HG03571 (cell line): ENCODE measurements around the gene TTC28.
"Not testable (repeated sequence)": the region's sequence is repeated elsewhere in the genome, so short reads cannot be mapped to it uniquely, and the experiment has no call there.

Experiments used
- ATAC-seq: cut with Tn5 transposase; IDR thresholded peaks from one replicate; pipeline ENCODE4 v1.9.1; 2021; ENCODE audit not compliant: unreplicated experiment

The TTC28 gene

GRCh38 chr22:28120691-28121592 is 558.7 kb downstream of the TTC28 start:
- ATAC-seq = no peak

- no peak for ATAC-seq
Observed at GRCh38 chr22:28118957-28119631, 560.5 kb downstream of the TTC28 start.

DNA sequence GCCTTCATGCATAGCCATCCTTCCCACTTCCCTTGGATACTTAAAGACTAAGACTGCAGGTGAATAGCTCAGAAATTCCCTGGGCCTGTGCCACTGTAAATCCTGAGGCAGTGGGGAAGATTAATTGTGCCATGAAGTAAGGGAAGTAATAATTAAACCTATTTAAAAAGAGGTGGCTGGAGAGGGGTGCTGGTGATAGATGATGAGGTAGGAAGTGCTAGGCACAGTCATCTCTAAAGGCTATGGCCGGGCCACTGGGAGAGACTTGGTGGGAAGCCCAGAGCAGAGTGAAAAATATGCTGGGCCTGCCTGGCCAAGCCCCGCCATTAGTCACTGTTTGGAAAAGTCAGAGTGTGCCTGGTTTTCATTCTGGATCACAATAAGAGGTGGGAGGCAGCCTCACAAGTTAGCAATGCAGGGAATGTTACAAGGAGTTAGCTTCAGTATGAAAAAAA is 563.4 kb downstream of the TTC28 start:
- no peak for ATAC-seq

DNA sequence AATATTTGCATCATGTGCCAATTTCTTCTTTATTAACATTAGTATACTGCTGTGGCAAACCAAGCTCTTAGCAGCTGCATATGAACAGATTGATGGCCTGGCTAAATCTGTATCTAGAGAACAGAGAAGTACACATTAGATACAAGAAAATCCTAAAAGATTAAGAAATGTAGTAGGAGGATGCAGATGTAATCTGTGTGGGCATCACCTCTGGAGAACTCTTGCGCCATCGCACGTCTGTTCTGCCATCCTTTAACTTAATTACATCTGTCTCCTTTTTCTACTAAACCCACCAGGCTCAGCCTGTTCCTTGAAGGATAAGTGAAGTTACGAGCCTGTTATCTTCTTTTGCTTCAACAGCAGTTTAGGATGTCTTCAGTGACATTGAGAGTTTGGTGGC is 564.2 kb downstream of the TTC28 start:
- no peak for ATAC-seq

GRCh38 chr22:28112548-28113043 is 567.0 kb downstream of the TTC28 start:
- ATAC-seq = no peak

DNA sequence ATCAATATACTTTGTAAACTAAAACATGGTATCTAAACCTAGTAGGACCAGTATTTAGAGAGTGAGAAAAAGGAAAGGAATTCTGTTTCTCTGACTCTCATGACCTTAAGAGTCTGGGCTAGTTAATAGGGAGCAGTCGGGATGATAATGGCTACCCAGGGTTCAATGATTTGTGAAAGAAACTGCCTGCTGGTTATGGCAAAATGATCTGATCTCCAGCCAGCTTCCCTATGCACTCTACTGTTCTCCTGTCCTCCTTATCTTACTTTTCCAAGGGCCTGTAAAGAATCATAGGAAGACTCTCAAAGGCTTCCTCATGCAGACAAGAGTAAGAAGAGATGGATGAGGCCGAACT is 567.5 kb downstream of the TTC28 start:
- no peak for ATAC-seq

- ATAC-seq = no peak
Observed at GRCh38 chr22:28111501-28112189, 568.0 kb downstream of the TTC28 start.

GRCh38 chr22:28108851-28109250 is 570.8 kb downstream of the TTC28 start:
- no peak for ATAC-seq

DNA sequence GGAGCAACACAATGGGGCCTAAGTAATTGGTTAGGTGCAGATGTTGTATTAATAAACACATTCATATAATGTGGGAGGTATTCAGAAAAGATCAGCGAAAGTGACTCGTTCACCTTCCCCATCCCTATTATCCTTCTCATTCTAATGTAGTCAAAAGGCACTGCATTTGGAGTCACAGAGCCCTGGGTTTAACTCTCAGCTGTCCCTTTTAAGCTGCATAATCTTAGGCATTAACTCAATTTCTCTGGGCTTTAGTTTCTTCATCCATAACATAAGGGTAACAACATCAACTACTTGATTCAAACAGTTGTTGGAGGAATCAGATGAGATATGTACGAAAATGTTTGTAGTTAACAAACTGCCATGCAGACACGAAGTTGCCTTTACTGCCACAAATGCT is 573.0 kb downstream of the TTC28 start:
- no peak for ATAC-seq

DNA sequence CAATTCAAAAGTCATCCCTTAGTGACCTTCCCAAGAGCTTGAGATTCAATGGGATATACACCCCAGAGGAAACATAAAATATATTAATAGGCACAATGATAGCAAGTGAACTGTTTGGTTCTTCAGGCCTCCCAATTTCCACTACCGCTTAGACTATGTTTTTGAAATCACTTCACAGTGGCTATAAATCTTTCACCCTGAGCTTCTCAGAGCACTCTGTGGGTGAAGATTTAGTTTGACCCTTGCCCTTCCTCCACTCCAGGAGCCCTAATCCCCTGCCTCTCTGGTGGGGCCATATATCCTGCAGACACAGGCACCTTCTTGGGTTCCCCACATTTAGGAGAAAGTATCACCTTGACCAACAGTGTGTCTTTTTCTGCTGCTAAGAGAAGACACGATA is 573.7 kb downstream of the TTC28 start:
- no peak for ATAC-seq

- ATAC-seq = no peak
Observed at GRCh38 chr22:28105413-28105812, 574.2 kb downstream of the TTC28 start.

DNA sequence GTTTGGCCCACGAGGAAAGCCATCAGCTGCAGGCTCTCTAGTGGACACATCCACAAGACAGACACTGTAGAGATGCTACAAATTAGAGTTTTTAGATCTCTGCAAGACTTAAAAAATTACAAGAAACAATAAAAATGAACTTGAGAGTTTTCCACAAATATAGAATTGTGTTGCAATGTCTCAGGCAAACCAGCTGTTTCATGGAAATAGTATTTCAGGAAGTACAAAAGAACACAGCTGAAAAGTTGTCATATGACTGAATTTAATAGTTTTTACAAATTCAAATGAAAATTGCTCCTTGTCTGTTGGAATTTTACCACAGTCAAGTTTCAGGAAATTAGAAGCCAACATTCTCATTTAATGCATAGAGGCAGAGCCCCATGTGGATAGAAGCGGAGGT is 576.0 kb downstream of the TTC28 start:
- ATAC-seq = no peak

DNA sequence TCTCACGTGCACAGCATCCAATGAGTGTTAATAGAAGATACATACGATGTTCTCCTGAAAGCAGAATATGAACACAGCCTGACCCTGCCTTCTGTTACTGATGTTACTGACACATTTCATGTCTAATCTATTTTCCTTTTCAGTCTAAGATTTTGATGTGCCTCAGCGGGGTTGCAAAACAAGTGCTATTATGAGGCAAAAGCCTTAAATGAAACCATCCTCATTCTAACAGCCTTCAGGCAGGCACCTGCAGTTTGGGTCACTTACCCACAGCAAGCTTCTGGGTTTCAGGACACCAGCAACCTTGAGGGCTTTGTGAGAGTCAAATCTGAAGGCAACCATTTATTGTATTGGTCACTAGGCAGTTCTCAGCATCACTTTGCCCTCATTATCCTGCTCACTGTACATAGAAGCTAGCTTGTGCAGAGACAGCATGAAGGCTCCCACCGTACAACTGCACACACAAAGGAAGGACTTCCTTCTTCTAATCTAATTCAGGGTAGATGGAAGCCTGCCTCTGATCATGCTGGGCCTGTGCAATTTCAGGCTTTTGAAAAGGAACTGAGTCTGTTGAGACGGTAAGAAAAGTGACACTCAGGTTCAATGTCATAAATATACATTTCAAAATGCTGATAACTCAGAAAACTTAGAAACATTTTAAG is 577.4 kb downstream of the TTC28 start:
- no peak for ATAC-seq

DNA sequence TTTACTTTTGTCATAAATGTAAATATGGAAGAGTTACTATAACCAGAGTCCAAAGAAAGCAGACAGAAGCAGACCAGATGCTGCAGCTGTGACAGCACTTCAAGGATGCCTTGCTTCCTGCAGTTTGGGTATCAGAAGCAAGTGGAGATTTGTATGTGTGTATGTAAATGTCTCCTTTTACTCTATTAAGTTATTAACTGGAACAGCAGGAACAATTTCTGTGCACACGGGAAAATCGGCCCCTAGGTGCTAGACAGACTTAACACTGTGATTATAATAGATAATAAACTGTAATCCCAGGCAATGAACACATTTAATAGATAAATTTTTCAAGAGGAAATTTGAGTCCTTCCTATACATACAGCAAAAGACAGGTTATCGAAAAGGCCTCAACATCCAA is 582.0 kb downstream of the TTC28 start:
- ATAC-seq = no peak

DNA sequence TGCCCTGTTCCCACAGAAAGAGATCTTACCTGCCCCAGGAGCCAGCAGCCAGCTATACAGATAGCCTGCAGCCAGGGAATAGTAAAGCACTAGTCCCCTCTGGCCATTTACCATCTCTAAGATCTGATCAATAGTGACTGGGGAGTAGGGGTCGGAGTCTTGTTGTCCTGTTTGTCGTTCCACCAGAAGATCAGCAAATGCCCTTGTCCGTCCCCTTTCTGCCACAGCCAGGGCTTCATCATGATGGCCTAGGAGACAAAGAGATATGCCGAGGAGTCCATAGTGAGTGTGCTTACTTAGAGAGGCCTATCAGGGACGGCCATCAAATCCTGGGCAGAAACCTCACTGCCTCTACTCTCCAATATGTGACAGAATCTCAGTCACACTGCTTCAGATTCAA is 583.5 kb downstream of the TTC28 start:
- no peak for ATAC-seq

- ATAC-seq = no peak
Observed at GRCh38 chr22:28095316-28096095, 584.1 kb downstream of the TTC28 start.

DNA sequence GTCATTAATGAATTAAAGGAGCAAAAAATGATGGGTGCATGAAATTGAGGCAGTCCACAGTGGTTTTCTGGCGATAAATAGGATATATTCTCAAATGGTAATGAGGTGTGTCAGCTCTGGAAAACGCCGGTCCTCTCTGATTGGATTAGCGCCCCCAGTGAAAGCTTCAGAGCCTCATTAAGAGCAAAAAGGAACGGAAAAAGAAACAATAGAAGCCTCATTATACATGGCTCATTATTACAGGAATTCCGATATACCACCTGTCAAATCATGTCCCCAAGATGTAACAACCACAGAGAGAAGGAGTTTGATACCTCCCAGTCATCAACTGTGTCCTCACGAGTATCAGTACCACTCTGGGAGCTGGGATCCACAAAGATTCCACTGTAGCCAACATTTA is 584.9 kb downstream of the TTC28 start:
- ATAC-seq = no peak

DNA sequence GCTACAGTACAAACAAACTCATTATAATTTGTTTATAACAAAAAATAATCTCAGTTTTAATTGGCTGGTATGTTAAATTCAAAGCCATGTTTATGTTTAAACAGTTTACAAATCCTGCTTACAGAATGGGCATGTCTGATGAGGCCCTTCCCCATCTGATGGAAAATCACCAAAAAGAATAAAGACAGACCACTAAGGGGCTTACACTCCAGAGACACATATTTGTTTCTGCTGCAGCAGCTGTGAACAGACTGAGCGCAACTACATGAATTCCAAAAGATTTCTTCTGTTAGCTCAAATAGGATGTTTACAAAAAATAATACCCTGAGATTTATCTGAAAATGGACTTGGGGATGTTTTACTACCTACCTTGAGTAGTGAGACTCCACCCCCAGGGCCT is 585.9 kb downstream of the TTC28 start:
- no peak for ATAC-seq

DNA sequence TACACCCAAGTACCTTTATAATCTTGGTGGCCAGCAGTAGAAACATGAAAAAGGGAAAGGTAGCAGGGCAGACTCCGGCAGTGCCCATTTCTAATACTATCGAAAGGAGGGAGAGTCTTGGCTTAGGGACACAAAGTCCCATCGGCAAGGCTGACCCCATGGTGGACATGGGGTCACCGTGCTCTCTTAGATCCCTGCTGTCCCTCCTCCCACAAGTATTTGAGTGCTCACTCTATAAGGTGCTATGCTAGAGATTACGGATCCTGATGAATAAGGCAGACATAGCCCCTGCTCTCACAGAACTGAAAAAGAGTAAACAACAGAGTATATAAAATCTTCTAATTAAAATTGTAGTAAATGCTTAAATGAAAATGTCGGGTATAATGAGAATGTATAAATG is 588.2 kb downstream of the TTC28 start:
- no peak for ATAC-seq

DNA sequence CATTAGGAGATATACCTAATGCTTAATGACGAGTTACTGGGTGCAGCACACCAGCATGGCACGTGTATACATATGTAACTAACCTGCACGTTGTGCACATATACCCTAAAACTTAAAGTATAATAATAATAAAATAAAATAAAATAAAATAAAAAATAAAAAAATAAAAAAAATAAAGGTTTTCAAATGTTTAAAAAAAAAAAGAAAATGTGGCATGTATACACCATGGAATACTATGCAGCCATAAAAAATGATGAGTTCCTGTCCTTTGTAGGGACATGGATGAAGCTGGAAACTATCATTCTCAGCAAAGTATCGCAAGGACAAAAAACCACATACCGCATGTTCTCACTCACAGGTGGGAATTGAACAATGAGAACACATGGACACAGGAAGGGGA is 590.1 kb downstream of the TTC28 start:
- not testable (repeated sequence) for ATAC-seq
